Right lobe of liver (tissue), 6 donors: ENCODE measurements around the gene NUTF2. TPM values are rescaled to one million over a fixed set of nuclear protein-coding genes. Genes with fewer than 3 reads are reported as not detected.

Experiments
- ATAC-seq, 4 donors: fragments of 200-7000 bp; cut with Tn5 transposase; one replicate each; pipeline ENCODE4 v1.9.1; 2020; ENCODE audit warnings: mild to moderate bottlenecking in 4 of 4, moderate library complexity in 4 of 4
- DNase-seq, 3 donors: peaks; one replicate each; pipeline ENCODE4 v3.0.0-alpha.2; 2020
- H3K27ac ChIP-seq, 3 donors: fragments of 200-600 bp; one replicate each; pipeline ENCODE4 v1.8.0; 2022
- H3K27me3 ChIP-seq, 2 donors: fragments of 200-600 bp; one replicate each; pipeline ENCODE4 v1.8.0; 2022
- H3K36me3 ChIP-seq, 4 donors: fragments of 200-600 bp; sonication (generic) in 1 of 4; one replicate each; pipeline versions ENCODE4 v1.5.1 to v1.8.0; 2017 to 2022; ENCODE audit warnings: control low read depth in 1 of 4
- H3K4me1 ChIP-seq, 4 donors: fragments of 200-600 bp; sonication (generic) in 1 of 4; one replicate each; pipeline versions ENCODE4 v1.5.1 to v1.8.0; 2017 to 2022; ENCODE audit warnings: control low read depth in 1 of 4
- H3K4me3 ChIP-seq, 3 donors: fragments of 200-600 bp; one replicate each; pipeline ENCODE4 v1.8.0; 2022
- H3K9me3 ChIP-seq, 4 donors: fragments of 200-600 bp; sonication (generic) in 1 of 4; one replicate each; pipeline versions ENCODE4 v1.5.1 to v1.8.0; 2017 to 2022; ENCODE audit warnings: control low read depth in 1 of 4
- CTCF ChIP-seq, 4 donors: fragments of 200-600 bp in 3 of 4; fragments of 450-650 bp in 1 of 4; IDR thresholded peaks; one replicate each; pipeline versions ENCODE4 v1.5.1 to v1.8.0; 2016 to 2022; ENCODE audit warnings: antibody characterized with exemption in 4 of 4, mild to moderate bottlenecking in 2 of 4
- POLR2A ChIP-seq: fragments of 450-650 bp; IDR thresholded peaks from one replicate; pipeline ENCODE4 v1.6.1; 2017; ENCODE audit warnings: antibody characterized with exemption, mild to moderate bottlenecking
- WGBS: methylation state at CpG from one replicate; pipeline ENCODE4 v1.1.6; 2018; ENCODE audit warnings: low coverage, low lambda C conversion rate; ENCODE audit not compliant: insufficient coverage; ENCODE audit errors: missing lambda C conversion rate; 5-methylcytosine and 5-hydroxymethylcytosine counted together
- intact Hi-C, 2 donors: fragments of 100-400 bp; cut with DNase I; formaldehyde crosslinking; loops; one replicate each; pipeline versions ENCODE4 v1.11.2 to v1.14.1; 2022
- total RNA-seq, 6 experiments: library from RNA; depleted of rRNA in 2 of 6; stranded (reverse); fragments of >200 nt in 2 of 6; fragmentation: NEBNext Ultra II Directional in 3 of 6; extraction: Animal tissue kit (Norgen Biotek cat#: 25700) in 3 of 6; gene quantifications; one replicate each; pipeline versions ENCODE4 v1.1.0 to v1.2.4, GENCODE V29; 2016 to 2023
- donor health status: DM: no; HTN: yes; CAD: no.
- donor health status: DM: no; HTN: no; CAD: no.
- donor health status: DM: no; HTN: no; CAD: no.
- donor health status: DM: no; HTN: yes; CAD: no.
- donor health status: DM: no; HTN: yes; CAD: no.

The NUTF2 gene
- total RNA-seq, 6 experiments from 2014 or later: 23.4 to 67.8 (median 33.9) TPM

GRCh38 chr16:67807148-67807682 lies 39.5 kb upstream of the NUTF2 start:
- Histone ChIP-seq H3K27ac (peak overlapping the region in 1 of 3 donors; percentile 85), H3K4me1 (peaks cover 0 to 25% (median 6%) of the 10 kb centered on the region in 4 donors), H3K9me3 (no peaks in the 10 kb centered on the region), H3K36me3 (peaks cover 0 to 12% (median 2%) of the 10 kb centered on the region in 4 donors), H3K4me3 (peak overlapping the region; percentile 91 to 98 (median 96)), H3K27me3 (no peaks in the 10 kb centered on the region)
- ATAC-seq (no peak), DNase-seq (no peak)
- WGBS: 31% methylated on average over 15 of the region's 24 CpGs
- intact Hi-C loops: loop anchor here in 1 of 2 donors (10.0 kb wide), 1 partner anchor 132 kb away; no protein-coding TSS in a partner anchor
- TF ChIP-seq CTCF (IDR thresholded peaks at IDR 0.05): peak in 3 of 4 donors; percentile 7 to 22 (median 9)
- TF ChIP-seq POLR2A: no peak

GRCh38 chr16:67811899-67812298 lies 34.8 kb upstream of the NUTF2 start:
- DNase-seq (no peak), ATAC-seq (no peak)
- H3K36me3 ChIP-seq: no peaks in the 10 kb centered on the region
- no CpG with 5 or more reads among the region's 1 CpG for WGBS
- no peaks in the 10 kb centered on the region for H3K27me3 ChIP-seq
- intact Hi-C loops: loop anchor here in 1 of 2 donors (10.0 kb wide), 1 partner anchor 127 kb away; no protein-coding TSS in a partner anchor
- H3K9me3 ChIP-seq: no peaks in the 10 kb centered on the region
- H3K27ac ChIP-seq: no peak overlapping the region
- H3K4me3 ChIP-seq: no peak overlapping the region
- peaks cover 0 to 8% (median 0%) of the 10 kb centered on the region in 4 donors for H3K4me1 ChIP-seq
- TF ChIP-seq CTCF (IDR thresholded peaks at IDR 0.05) (no peak), POLR2A (no peak)

DNA sequence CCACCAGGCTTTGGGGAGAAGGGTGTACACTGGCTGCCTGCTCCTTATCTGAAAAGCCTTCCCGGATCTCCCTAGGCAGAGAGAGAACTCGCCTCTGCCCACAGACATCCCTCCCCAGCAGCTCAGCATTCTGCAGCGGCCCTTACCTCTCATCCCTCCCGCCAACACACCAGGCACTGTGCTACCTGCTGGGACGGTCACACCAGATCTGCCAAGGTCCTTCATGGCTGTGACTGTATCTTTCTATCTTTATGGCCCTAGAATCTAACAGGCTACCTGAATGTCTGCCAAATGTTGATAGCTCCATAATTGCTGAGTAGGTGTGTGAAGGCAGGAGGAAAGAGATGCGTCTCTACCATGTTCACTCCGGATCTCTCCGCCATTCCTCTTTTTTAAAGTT lies 32.2 kb upstream of the NUTF2 start:
- DNase-seq: no peak
- ATAC-seq: no peak
- TF ChIP-seq CTCF (IDR thresholded peaks at IDR 0.05) (no peak), POLR2A (no peak)
- no peaks in the 10 kb centered on the region for H3K27me3 ChIP-seq
- no peaks in the 10 kb centered on the region for H3K9me3 ChIP-seq
- H3K36me3 ChIP-seq: no peaks in the 10 kb centered on the region
- WGBS: 100% methylated on average over 3 of the region's 8 CpGs
- intact Hi-C loops: loop anchor here in 1 of 2 donors (10.0 kb wide), 1 partner anchor 130 kb away; no protein-coding TSS in a partner anchor
- H3K27ac ChIP-seq: no peak overlapping the region
- no peak overlapping the region for H3K4me3 ChIP-seq
- peaks cover 0 to 3% (median 0%) of the 10 kb centered on the region in 4 donors for H3K4me1 ChIP-seq

DNA sequence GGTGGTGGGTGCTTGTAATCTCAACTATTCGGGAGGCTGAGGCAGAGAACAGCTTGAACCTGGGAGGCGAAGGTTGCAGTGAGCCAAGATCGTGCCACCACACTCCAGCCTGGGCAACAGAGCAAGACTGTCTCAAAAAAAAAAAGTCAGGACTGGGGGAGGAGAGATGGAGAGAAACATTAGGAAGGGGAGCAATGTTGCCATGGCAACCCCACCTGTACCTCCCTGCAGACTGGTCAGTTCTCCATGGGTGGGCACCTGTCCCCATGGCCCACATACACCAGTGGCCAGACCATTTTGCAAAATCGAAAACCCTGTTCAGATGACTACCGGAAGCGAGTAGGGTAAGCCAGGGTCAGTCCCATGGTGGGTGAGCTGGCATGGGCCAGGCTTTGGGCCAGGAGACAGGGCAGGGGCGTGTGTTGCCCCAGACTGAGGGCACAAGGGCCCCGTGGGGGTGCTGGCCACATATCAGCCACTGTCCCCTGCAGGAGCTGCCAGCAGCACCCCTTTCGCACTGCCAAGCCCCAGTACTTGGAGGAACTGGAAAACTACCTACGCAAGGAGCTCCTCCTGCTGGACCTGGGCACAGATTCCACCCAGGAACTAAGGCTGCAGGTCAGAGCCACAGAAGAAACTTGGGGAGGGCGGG lies 26.0 kb upstream of the NUTF2 start:
- Histone ChIP-seq H3K9me3 (no peaks in the 10 kb centered on the region), H3K4me3 (no peak overlapping the region), H3K36me3 (no peaks in the 10 kb centered on the region), H3K27me3 (no peaks in the 10 kb centered on the region), H3K27ac (no peak overlapping the region), H3K4me1 (peaks cover 0 to 3% (median 0%) of the 10 kb centered on the region in 4 donors)
- intact Hi-C loops: loop anchor here in 1 of 2 donors (10.0 kb wide), 1 partner anchor 104 kb away; no protein-coding TSS in a partner anchor
- TF ChIP-seq POLR2A: no peak
- ATAC-seq (no peak), DNase-seq (no peak)
- 93% methylated on average over 3 of the region's 11 CpGs for WGBS

- H3K36me3 ChIP-seq: no peaks in the 10 kb centered on the region
- H3K27ac ChIP-seq: no peak overlapping the region
- TF ChIP-seq CTCF (IDR thresholded peaks at IDR 0.05): no peak
- no peak for TF ChIP-seq POLR2A
- intact Hi-C loops: loop anchor here in 1 of 2 donors (10.0 kb wide), 1 partner anchor 102 kb away; no protein-coding TSS in a partner anchor
- ATAC-seq (no peak), DNase-seq (no peak)
- no peaks in the 10 kb centered on the region for H3K9me3 ChIP-seq
- H3K27me3 ChIP-seq: no peaks in the 10 kb centered on the region
- no peak overlapping the region for H3K4me3 ChIP-seq
- WGBS: no CpG with 5 or more reads among the region's 2 CpGs
- no peaks in the 10 kb centered on the region for H3K4me1 ChIP-seq
Observed at GRCh38 chr16:67822511-67822910, 24.2 kb upstream of the NUTF2 start.
